CD8-positive, alpha-beta memory T cell (primary cell): ENCODE data around the gene LRRC43. TPM values are rescaled to one million over a fixed set of nuclear protein-coding genes. Genes with fewer than 3 reads are reported as not detected.
"Not testable (repeated sequence)": the region's sequence is repeated elsewhere in the genome, so short reads cannot be mapped to it uniquely, and the experiment has no call there.

Experiments used
- CTCF ChIA-PET: fragments of 350-600 bp; sonication (Branson Sonifier 250); formaldehyde crosslinking; loops from one replicate; lab custom pipeline; 2021; ENCODE audit warnings: antibody characterized with exemption; lab: Charles Lee
- POLR2A ChIA-PET: fragments of 350-600 bp; sonication (Branson Sonifier 250); formaldehyde crosslinking; loops from one replicate; lab custom pipeline; 2021; ENCODE audit warnings: antibody characterized with exemption; lab: Charles Lee
- DNase-seq, 5 donors: peaks; one replicate each; pipeline versions ENCODE4 v3.0.0 to v3.0.0-alpha.2; 2020 to 2022; ENCODE audit warnings: mixed read lengths in 1 of 5
- H3K27ac ChIP-seq: one replicate; pipeline ENCODE4 v1.7.0; 2013; ENCODE audit warnings: low read depth, mild to moderate bottlenecking, low read length, moderate library complexity
- H3K27me3 ChIP-seq: 2 replicates; pipeline ENCODE4 v1.7.0; 2013; ENCODE audit warnings: low read length, mild to moderate bottlenecking; ENCODE audit not compliant: insufficient read depth, poor library complexity, severe bottlenecking
- H3K36me3 ChIP-seq: 2 replicates; pipeline ENCODE4 v1.7.0; 2013; ENCODE audit warnings: mild to moderate bottlenecking, low read length, moderate library complexity; ENCODE audit not compliant: insufficient read depth
- H3K4me1 ChIP-seq: 2 replicates; pipeline ENCODE4 v1.7.0; 2013; ENCODE audit warnings: mild to moderate bottlenecking, low read length, moderate library complexity; ENCODE audit not compliant: insufficient read depth
- H3K4me3 ChIP-seq: 2 replicates; pipeline ENCODE4 v1.7.0; 2013; ENCODE audit warnings: mild to moderate bottlenecking, low read length
- H3K9me3 ChIP-seq: 2 replicates; pipeline ENCODE4 v1.7.0; 2013; ENCODE audit warnings: mild to moderate bottlenecking, low read length
- H3K27ac Mint-ChIP-seq, 8 donors: one replicate each; pipeline ENCODE4 v1.8.0; 2020 to 2021; ENCODE audit warnings: mixed read lengths in 8 of 8, mild to moderate bottlenecking in 6 of 8, inconsistent platforms in 3 of 8, moderate library complexity in 3 of 8
- H3K27me3 Mint-ChIP-seq, 2 donors: one replicate each; pipeline ENCODE4 v1.8.0; 2020 to 2021; ENCODE audit warnings: mixed read lengths in 2 of 2, mild to moderate bottlenecking in 1 of 2, moderate library complexity in 1 of 2
- H3K36me3 Mint-ChIP-seq, 3 donors: one replicate each; pipeline ENCODE4 v1.8.0; 2020 to 2021; ENCODE audit warnings: mixed read lengths in 3 of 3, inconsistent platforms in 1 of 3, mild to moderate bottlenecking in 1 of 3
- H3K4me1 Mint-ChIP-seq, 3 donors: one replicate each; pipeline ENCODE4 v1.8.0; 2020 to 2021; ENCODE audit warnings: mixed read lengths in 3 of 3, inconsistent platforms in 1 of 3, mild to moderate bottlenecking in 1 of 3
- H3K4me3 Mint-ChIP-seq, 7 donors: one replicate each; pipeline ENCODE4 v1.8.0; 2020 to 2021; ENCODE audit warnings: mixed read lengths in 7 of 7, mild to moderate bottlenecking in 6 of 7, moderate library complexity in 4 of 7, inconsistent platforms in 2 of 7
- H3K9me3 Mint-ChIP-seq, 5 donors: one replicate each; pipeline ENCODE4 v1.8.0; 2020 to 2022; ENCODE audit warnings: mixed read lengths in 5 of 5, mild to moderate bottlenecking in 3 of 5, moderate library complexity in 2 of 5, inconsistent platforms in 1 of 5
- polyA plus RNA-seq: library from polyadenylated mRNA; unstranded; fragments of 300-500 nt; fragmentation: Illumina TruSeq; gene quantifications from one replicate; pipeline ENCODE4 v1.2.3, GENCODE V29; 2021
- total RNA-seq, 2 experiments: library from RNA; stranded (reverse); gene quantifications; one replicate each; pipeline ENCODE4 v1.2.3, GENCODE V29; 2021

Gene LRRC43
- total and polyA plus RNA-seq, 3 experiments from 2014 or later = 0.18 to 0.26 (median 0.25) TPM

- Mint-ChIP-seq H3K27me3 (peaks cover 9 to 19% of the 10 kb centered on the region in 2 donors), H3K9me3 (peaks cover 0 to 1% (median 0%) of the 10 kb centered on the region in 5 donors), H3K27ac (no peak overlapping the region), H3K4me1 (peaks cover 9 to 28% (median 20%) of the 10 kb centered on the region in 3 donors), H3K36me3 (peaks cover 0 to 2% (median 0%) of the 10 kb centered on the region in 3 donors), H3K4me3 (no peak overlapping the region)
- DNase-seq = no peak
- H3K4me3 ChIP-seq = no peak overlapping the region
- ChIA-PET POLR2A (interaction anchor here (0.9 kb wide), 1 partner anchor 26 kb away, joined by 3 read pairs; the partner anchor contains the start of gene DIABLO), CTCF (no interaction called here)
- H3K27ac ChIP-seq = no peak overlapping the region
- peaks cover 7% of the 10 kb centered on the region for H3K4me1 ChIP-seq
- H3K27me3 ChIP-seq = no peaks in the 10 kb centered on the region
- no peaks in the 10 kb centered on the region for H3K36me3 ChIP-seq
- H3K9me3 ChIP-seq = no peaks in the 10 kb centered on the region
Observed at GRCh38 chr12:122200541-122201175, 17.7 kb downstream of the LRRC43 start.

- Mint-ChIP-seq H3K27me3 (peaks cover 9 to 19% of the 10 kb centered on the region in 2 donors), H3K4me3 (peak overlapping the region in 2 of 7 donors; percentile 5 to 41), H3K4me1 (peaks cover 9 to 29% (median 20%) of the 10 kb centered on the region in 3 donors), H3K27ac (peak overlapping the region in 1 of 8 donors; percentile 15), H3K9me3 (no peaks in the 10 kb centered on the region), H3K36me3 (no peaks in the 10 kb centered on the region)
- no peak overlapping the region for H3K27ac ChIP-seq
- H3K36me3 ChIP-seq = no peaks in the 10 kb centered on the region
- H3K4me3 ChIP-seq = no peak overlapping the region
- H3K27me3 ChIP-seq = no peaks in the 10 kb centered on the region
- no peaks in the 10 kb centered on the region for H3K9me3 ChIP-seq
- no peak for DNase-seq
- CTCF ChIA-PET = interaction anchor here (0.8 kb wide), 1 partner anchor 11 kb away, joined by 4 read pairs; no protein-coding TSS in a partner anchor
- peaks cover 7% of the 10 kb centered on the region for H3K4me1 ChIP-seq
- POLR2A ChIA-PET = interaction anchor here (0.9 kb wide), 1 partner anchor 25 kb away, joined by 3 read pairs; the partner anchor contains the start of gene DIABLO
Observed at GRCh38 chr12:122201381-122201780, 18.5 kb downstream of the LRRC43 start.

- H3K9me3 ChIP-seq = no peaks in the 10 kb centered on the region
- no peak for DNase-seq
- CTCF ChIA-PET = interaction anchor here (0.6 to 0.8 kb wide), 2 partner anchors 11 to 136 kb away, joined by 4 read pairs; no protein-coding TSS in a partner anchor
- POLR2A ChIA-PET = no interaction called here
- peaks cover 9 to 29% (median 20%) of the 10 kb centered on the region in 3 donors for H3K4me1 Mint-ChIP-seq
- H3K27ac Mint-ChIP-seq = no peak overlapping the region
- peaks cover 7% of the 10 kb centered on the region for H3K4me1 ChIP-seq
- no peaks in the 10 kb centered on the region for H3K9me3 Mint-ChIP-seq
- H3K36me3 Mint-ChIP-seq = peaks cover 0 to 2% (median 0%) of the 10 kb centered on the region in 3 donors
- no peaks in the 10 kb centered on the region for H3K36me3 ChIP-seq
- peaks cover 4 to 15% of the 10 kb centered on the region in 2 donors for H3K27me3 Mint-ChIP-seq
- no peak overlapping the region for H3K4me3 ChIP-seq
- no peak overlapping the region for H3K4me3 Mint-ChIP-seq
- no peak overlapping the region for H3K27ac ChIP-seq
- no peaks in the 10 kb centered on the region for H3K27me3 ChIP-seq
Observed at GRCh38 chr12:122202017-122202416, 19.1 kb downstream of the LRRC43 start.

- H3K27me3 ChIP-seq, H3K36me3 ChIP-seq, H3K36me3 Mint-ChIP-seq, H3K9me3 Mint-ChIP-seq, H3K9me3 ChIP-seq, H3K27ac ChIP-seq, DNase-seq, H3K4me1 ChIP-seq: not testable (repeated sequence)
- Mint-ChIP-seq H3K4me1 (peaks cover 6 to 25% (median 16%) of the 10 kb centered on the region in 3 donors), H3K27ac (peak overlapping the region in 1 of 8 donors; percentile 55), H3K4me3 (peak overlapping the region; percentile 79 to 89 (median 81)), H3K27me3 (peaks cover 1 to 10% of the 10 kb centered on the region in 2 donors)
- POLR2A ChIA-PET = interaction anchor here (0.6 to 1.4 kb wide), 3 partner anchors 9 to 42 kb away, joined by 4 to 7 read pairs (median 5); partner anchors contain the start of gene DIABLO
- CTCF ChIA-PET = interaction anchor here (1.0 kb wide), 1 partner anchor 12 kb away, joined by 3 read pairs; no protein-coding TSS in a partner anchor
- H3K4me3 ChIP-seq = peak overlapping the region; percentile 33
Observed at GRCh38 chr12:122202811-122203210, 19.9 kb downstream of the LRRC43 start.

- peak within 1 kb of the TSS; percentile 80 to 92 (median 87) for H3K4me3 Mint-ChIP-seq
- ChIA-PET POLR2A (interaction anchor here (0.6 to 1.4 kb wide), 4 partner anchors 9 to 41 kb away, joined by 4 to 7 read pairs (median 5); partner anchors contain the start of gene DIABLO), CTCF (interaction anchor here (0.7 to 1.0 kb wide), 2 partner anchors 12 to 13 kb away, joined by 3 read pairs; no protein-coding TSS in a partner anchor)
Observed at GRCh38 chr12:122203301-122204166, 20.6 kb downstream of the LRRC43 start, which contains the start of gene B3GNT4. Gene B3GNT4 (plus strand): TSS chr12:122203709. CDS start chr12:122204619, 910 bp downstream.

GRCh38 chr12:122204167-122205052 is 21.5 kb downstream of the LRRC43 start:
- Mint-ChIP-seq H3K27me3 (peaks cover 1 to 5% of the 10 kb centered on the region in 2 donors), H3K9me3 (no peaks in the 10 kb centered on the region), H3K4me3 (peak overlapping the region; percentile 69 to 92 (median 87)), H3K36me3 (peaks cover 5 to 21% (median 10%) of the 10 kb centered on the region in 3 donors), H3K4me1 (peaks cover 6 to 25% (median 16%) of the 10 kb centered on the region in 3 donors), H3K27ac (peak overlapping the region in 5 of 8 donors; percentile 43 to 78 (median 57))
- POLR2A ChIA-PET = interaction anchor here (1.0 to 1.4 kb wide), 3 partner anchors 9 to 40 kb away, joined by 4 to 7 read pairs (median 5); partner anchors contain the start of gene DIABLO
- peaks cover 7% of the 10 kb centered on the region for H3K4me1 ChIP-seq
- no peak for DNase-seq
- no peak overlapping the region for H3K27ac ChIP-seq
- no peaks in the 10 kb centered on the region for H3K9me3 ChIP-seq
- H3K36me3 ChIP-seq = peaks cover 5% of the 10 kb centered on the region
- H3K27me3 ChIP-seq = no peaks in the 10 kb centered on the region
- CTCF ChIA-PET = interaction anchor here (0.8 kb wide), 1 partner anchor 286 kb away, joined by 4 read pairs; the partner anchor contains the start of gene CFAP251
- peak overlapping the region; percentile 28 for H3K4me3 ChIP-seq

More at GRCh38 chr12:122203301-122204166, 20.6 kb downstream of the LRRC43 start, which contains the start of gene B3GNT4:
- peak; percentile 56 to 76 (median 65) for DNase-seq
- H3K27me3 Mint-ChIP-seq = peaks cover 1 to 5% of the 10 kb centered on the region in 2 donors
- Histone ChIP-seq H3K4me3 (peak within 1 kb of the TSS; percentile 33), H3K27me3 (no peaks in the 10 kb centered on the region), H3K36me3 (peaks cover 3% of the 10 kb centered on the region), H3K27ac (no peak within 1 kb of the TSS), H3K9me3 (no peaks in the 10 kb centered on the region), H3K4me1 (peaks cover 7% of the 10 kb centered on the region)
- no peaks in the 10 kb centered on the region for H3K9me3 Mint-ChIP-seq
- peaks cover 3 to 15% (median 8%) of the 10 kb centered on the region in 3 donors for H3K36me3 Mint-ChIP-seq
- H3K27ac Mint-ChIP-seq = peak within 1 kb of the TSS in 3 of 8 donors; percentile 57 to 78 (median 66)
- peaks cover 6 to 25% (median 16%) of the 10 kb centered on the region in 3 donors for H3K4me1 Mint-ChIP-seq
